ENCODE measurements around the gene LIMK1. TPM values are rescaled to one million over a fixed set of nuclear protein-coding genes. Genes with fewer than 3 reads are reported as not detected.
A peak's percentile ranks its signal among the peaks of the same experiment; 100 is the strongest.

Gene LIMK1
- total RNA-seq, 1 experiment from 2014 or later: 56.3 TPM

- TF ChIP-seq EZH2phosphoT487 (IDR thresholded peaks at IDR 0.05; ENCODE audit: borderline replicate concordance) (no peak), REST (IDR thresholded peaks at IDR 0.05; ENCODE audit: low read depth) (no peak), POLR2A (IDR thresholded peaks at IDR 0.05; ENCODE audit: borderline replicate concordance, extremely low read depth, insufficient read depth, insufficient read length) (no peak), FOSL1 (IDR thresholded peaks at IDR 0.05; ENCODE audit: low read depth) (peak; percentile 84), ZNF274 (IDR thresholded peaks at IDR 0.05; ENCODE audit: low read depth, low read length) (no peak), EZH2 (IDR thresholded peaks at IDR 0.05) (no peak), ZBTB33 (IDR thresholded peaks at IDR 0.05; ENCODE audit: extremely low read depth, insufficient replicate concordance, low read length) (no peak), POLR2AphosphoS5 (IDR thresholded peaks at IDR 0.05; ENCODE audit: low read depth, low read length) (peak; percentile 53; the same call in 1 of the 2 replicates), SRF (IDR thresholded peaks at IDR 0.05; ENCODE audit: low read depth) (no peak), JUND (IDR thresholded peaks at IDR 0.05) (peak; percentile 91), CEBPB (IDR thresholded peaks at IDR 0.05; ENCODE audit: low read depth) (no peak), TCF7L2 (IDR thresholded peaks at IDR 0.05; ENCODE audit: borderline replicate concordance, extremely low read depth, insufficient read depth, insufficient read length) (peak; percentile 50), CBX3 (IDR thresholded peaks at IDR 0.05; ENCODE audit: low read depth) (no peak), SIN3A (IDR thresholded peaks at IDR 0.05; ENCODE audit: low read depth) (no peak)
- TF ChIP-seq, protein P1, sequence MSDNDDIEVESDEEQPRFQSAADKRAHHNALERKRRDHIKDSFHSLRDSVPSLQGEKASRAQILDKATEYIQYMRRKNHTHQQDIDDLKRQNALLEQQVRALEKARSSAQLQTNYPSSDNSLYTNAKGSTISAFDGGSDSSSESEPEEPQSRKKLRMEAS (IDR thresholded peaks at IDR 0.05): peak; percentile 53; the same call in 1 of the 2 replicates
- peak; percentile 51 for DNase-seq (ENCODE audit: low read depth, low spot score)
- H3K4me2 ChIP-seq (ENCODE audit: low read length): peak overlapping the region; percentile 83
- CTCF ChIA-PET: interaction anchor here (0.9 kb wide), 1 partner anchor 69 kb away, joined by 3 read pairs; no protein-coding TSS in a partner anchor
- no peaks in the 10 kb centered on the region for H4K20me1 ChIP-seq (ENCODE audit: insufficient read depth)
- RAD21 ChIA-PET (ENCODE audit: low non-redundant PET in 1 of 2, low total read pairs in 2 of 2, uncharacterized antibody in 2 of 2, unreplicated experiment in 2 of 2): interaction anchor here in 1 of 2 experiments (0.9 kb wide), 1 partner anchor 9 kb away, joined by 3 read pairs; no protein-coding TSS in a partner anchor
- peak overlapping the region; percentile 16 to 48 for H3K4me3 ChIP-seq (replicated peaks in 1 of 2; ENCODE audit: low read depth in 1 of 2, low read length in 2 of 2)
- POLR2A ChIA-PET: interaction anchor here (1.5 kb wide), 1 partner anchor 10 kb away, joined by 3 read pairs; no protein-coding TSS in a partner anchor
- peaks cover 9% of the 10 kb centered on the region; the same call in 1 of the 2 replicates for H3K79me2 ChIP-seq (ENCODE audit: insufficient read depth, low read length)
- H3K9me3 ChIP-seq (ENCODE audit: control insufficient read depth in 1 of 2, insufficient read depth in 1 of 2, low read depth in 1 of 2, low read length in 2 of 2): peaks cover 0 to 13% of the 10 kb centered on the region in 2 experiments; a peak in 1 of 4 replicates
- peaks cover 40 to 57% of the 10 kb centered on the region in 2 experiments for H3K4me1 ChIP-seq (ENCODE audit: control insufficient read depth in 1 of 2, insufficient read depth in 2 of 2, low read length in 2 of 2)
- ATAC-seq: peak; percentile 85
- no peak overlapping the region for H2AFZ ChIP-seq (ENCODE audit: low read depth, low read length, poor library complexity, severe bottlenecking)
- peak overlapping the region; percentile 52 for H3K9ac ChIP-seq (ENCODE audit: low read length)
- peak overlapping the region; percentile 93 for H3K27ac ChIP-seq (ENCODE audit: low read depth, low read length)
- H3K9me2 ChIP-seq (ENCODE audit: insufficient read depth): no peaks in the 10 kb centered on the region
- BruUV-seq (replicated peaks): no TSS peak
- peaks cover 10 to 35% of the 10 kb centered on the region in 2 experiments; a peak in 3 of 4 replicates for H3K36me3 ChIP-seq (ENCODE audit: control insufficient read depth in 1 of 2, insufficient read depth in 2 of 2, low read length in 2 of 2)
- no peaks in the 10 kb centered on the region for H3K27me3 ChIP-seq (ENCODE audit: insufficient read depth, low read length)
- intact Hi-C loops (cut with micrococcal nuclease): no loop called here
Observed at GRCh38 chr7:74094224-74095101, 10.9 kb downstream of the LIMK1 start.

Measured in HCT116 (cell line).